Measurements from ENCODE around the gene SFI1. TPM values are rescaled to one million over a fixed set of nuclear protein-coding genes. Genes with fewer than 3 reads are reported as not detected.

The SFI1 gene
- total and polyA plus RNA-seq, 2 of the 4 experiments (the other 2 are of a cell fraction): 9.9 to 12.0 TPM

DNA sequence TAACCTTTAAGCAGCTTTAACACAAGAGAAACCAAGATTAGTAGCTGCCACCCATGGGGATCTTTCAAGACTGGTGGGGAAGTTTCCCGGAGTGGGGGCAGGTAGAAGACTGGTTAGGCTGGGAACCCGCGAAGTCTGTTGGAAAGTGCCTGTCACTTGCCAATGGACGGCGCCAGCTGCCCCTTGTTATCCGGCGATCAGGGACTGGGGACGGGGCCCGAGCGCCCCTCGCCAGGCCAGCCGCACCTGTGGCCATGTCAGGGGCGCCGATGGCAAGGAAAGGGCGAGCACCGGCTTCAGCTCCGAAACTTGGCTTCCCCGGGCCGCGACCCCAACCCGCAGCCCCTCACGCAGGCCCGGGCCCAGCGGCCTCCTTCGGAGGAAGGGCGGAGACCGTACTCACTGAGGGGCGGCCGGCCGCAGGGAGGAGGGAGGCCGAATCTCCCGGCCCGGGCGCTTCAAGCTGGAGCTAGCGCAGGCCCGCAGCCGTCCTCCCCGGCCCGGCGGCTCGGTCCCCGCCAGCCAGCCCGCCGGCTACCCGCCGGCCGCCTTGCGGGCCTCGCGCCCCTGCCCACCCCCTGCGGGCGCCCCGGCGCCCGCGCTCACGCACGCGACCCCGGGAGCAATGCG is 7.2 kb upstream of the SFI1 start:
- Histone ChIP-seq H3K79me1 (ENCODE audit: low read depth in 1 of 2, low read length in 2 of 2) (peaks cover 29 to 54% of the 10 kb centered on the region in 2 experiments), H2BK20ac (ENCODE audit: low read depth, low read length) (no peak overlapping the region), H2BK15ac (ENCODE audit: low read depth, low read length) (no peak overlapping the region), H3K56ac (ENCODE audit: extremely low read depth, insufficient read depth, low read length) (peak overlapping the region; percentile 56; the same call in 1 of the 2 replicates), H3K4me1 (ENCODE audit: control insufficient read depth, insufficient read depth, low read length) (peaks cover 2% of the 10 kb centered on the region; the same call in 1 of the 2 replicates), H3K27me3 (ENCODE audit: control insufficient read depth, insufficient read depth, low read length) (no peaks in the 10 kb centered on the region), H3K9me3 (ENCODE audit: control insufficient read depth, insufficient read depth, low read length) (no peaks in the 10 kb centered on the region), H3K27ac (ENCODE audit: insufficient read depth, low read length) (peak overlapping the region; percentile 65), H3K36me3 (ENCODE audit: control insufficient read depth, insufficient read depth, low read length) (peaks cover 12% of the 10 kb centered on the region), H3K9me1 (ENCODE audit: insufficient read depth, low read length) (no peaks in the 10 kb centered on the region; the same call in 1 of the 2 replicates), H2BK5ac (ENCODE audit: low read depth, low read length, poor library complexity, severe bottlenecking) (peak overlapping the region; percentile 78), H3K9ac (ENCODE audit: low read depth, low read length) (peak overlapping the region; percentile 80), H3K4me2 (ENCODE audit: low read depth, low read length) (peak overlapping the region; percentile 93), H3K4me3 (ENCODE audit: insufficient read depth, low read depth, low read length) (peak overlapping the region; percentile 72), H4K20me1 (ENCODE audit: insufficient read depth, low read length) (0 out of 2 replicates have a peak, but pooled peaks cover under 1% of the 10 kb centered on the region), H4K91ac (ENCODE audit: insufficient read depth, low read depth, low read length) (peak overlapping the region; percentile 46; the same call in 1 of the 2 replicates), H4K8ac (ENCODE audit: low read depth in 2 of 2, low read length in 2 of 2) (peak overlapping the region in 1 of 2 experiments; percentile 54; a peak in 1 of 4 replicates), H2AFZ (replicated peaks; ENCODE audit: low read length, poor library complexity) (peak overlapping the region; percentile 95), H4K5ac (ENCODE audit: low read depth, low read length) (peak overlapping the region; percentile 15; the same call in 1 of the 2 replicates), H2AK9ac (replicated peaks; ENCODE audit: low read depth, low read length, poor library complexity) (peak overlapping the region; percentile 92), H3K4ac (ENCODE audit: low read depth, low read length) (peak overlapping the region; percentile 57; the same call in 1 of the 2 replicates), H2BK120ac (ENCODE audit: low read depth, low read length) (no peak overlapping the region), H3K18ac (ENCODE audit: low read depth, low read length) (peak overlapping the region; percentile 24; the same call in 1 of the 2 replicates), H3K23ac (ENCODE audit: low read depth, low read length) (peak overlapping the region; percentile 60; the same call in 1 of the 2 replicates), H2AK5ac (ENCODE audit: low read depth, low read length) (no peak overlapping the region), H3K14ac (replicated peaks; ENCODE audit: low read depth, low read length) (peak overlapping the region; percentile 74)
- peak; percentile 55 for ATAC-seq (ENCODE audit: low read depth)
- in situ Hi-C loops (cut with MboI; ENCODE audit: low sequenced_read_pairs): no loop called here
- CTCF ChIA-PET: interaction anchor here (0.8 kb wide), 2 partner anchors 16 to 37 kb away, joined by 3 read pairs; no protein-coding TSS in a partner anchor
- 0% methylated on average over 51 of the region's 61 CpGs; no CpG with 5 or more reads in 1 of the 2 experiments for WGBS, 2 experiments (ENCODE audit: extremely low coverage in 2 of 2, insufficient read length in 1 of 2)
- POLR2A ChIA-PET (ENCODE audit: unreplicated experiment): no interaction called here
- dilution Hi-C loops (cut with HindIII; ENCODE audit: low sequenced_read_pairs, unreplicated experiment): no loop called here
- intact Hi-C loops (cut with micrococcal nuclease): no loop called here
- BruUV-seq (replicated peaks): no TSS peak
- DNase-seq: peak; percentile 7
- TF ChIP-seq SMC3 (IDR thresholded peaks at IDR 0.05; ENCODE audit: low read depth, low read length) (no peak), RCOR1 (IDR thresholded peaks at IDR 0.05; ENCODE audit: insufficient replicate concordance, low read length) (no peak), FOS (IDR thresholded peaks at IDR 0.05; ENCODE audit: low read depth, low read length) (no peak), BHLHE40 (IDR thresholded peaks at IDR 0.05; ENCODE audit: low read depth, low read length) (no peak), MXI1 (IDR thresholded peaks at IDR 0.05; ENCODE audit: borderline replicate concordance, low read depth, low read length) (peak; percentile 5; the same call in 1 of the 2 replicates), MAZ (IDR thresholded peaks at IDR 0.05; ENCODE audit: borderline replicate concordance, low read depth, low read length) (no peak), RAD21 (IDR thresholded peaks at IDR 0.05; ENCODE audit: low read length) (no peak), NFE2L2 (IDR thresholded peaks at IDR 0.05; ENCODE audit: low read depth, low read length) (no peak), RFX5 (IDR thresholded peaks at IDR 0.05; ENCODE audit: low read depth, low read length) (no peak), CHD1 (IDR thresholded peaks at IDR 0.05; ENCODE audit: low read depth, low read length) (0 out of 2 replicates have a peak, but pooled peaks have one; percentile 20), MAFK (IDR thresholded peaks at IDR 0.05; ENCODE audit: low read depth, low read length) (no peak)
- TF ChIP-seq, protein P1, sequence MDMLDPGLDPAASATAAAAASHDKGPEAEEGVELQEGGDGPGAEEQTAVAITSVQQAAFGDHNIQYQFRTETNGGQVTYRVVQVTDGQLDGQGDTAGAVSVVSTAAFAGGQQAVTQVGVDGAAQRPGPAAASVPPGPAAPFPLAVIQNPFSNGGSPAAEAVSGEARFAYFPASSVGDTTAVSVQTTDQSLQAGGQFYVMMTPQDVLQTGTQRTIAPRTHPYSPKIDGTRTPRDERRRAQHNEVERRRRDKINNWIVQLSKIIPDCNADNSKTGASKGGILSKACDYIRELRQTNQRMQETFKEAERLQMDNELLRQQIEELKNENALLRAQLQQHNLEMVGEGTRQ (IDR thresholded peaks at IDR 0.05; ENCODE audit: low read depth, low read length): no peak
- TF ChIP-seq, protein P2, sequence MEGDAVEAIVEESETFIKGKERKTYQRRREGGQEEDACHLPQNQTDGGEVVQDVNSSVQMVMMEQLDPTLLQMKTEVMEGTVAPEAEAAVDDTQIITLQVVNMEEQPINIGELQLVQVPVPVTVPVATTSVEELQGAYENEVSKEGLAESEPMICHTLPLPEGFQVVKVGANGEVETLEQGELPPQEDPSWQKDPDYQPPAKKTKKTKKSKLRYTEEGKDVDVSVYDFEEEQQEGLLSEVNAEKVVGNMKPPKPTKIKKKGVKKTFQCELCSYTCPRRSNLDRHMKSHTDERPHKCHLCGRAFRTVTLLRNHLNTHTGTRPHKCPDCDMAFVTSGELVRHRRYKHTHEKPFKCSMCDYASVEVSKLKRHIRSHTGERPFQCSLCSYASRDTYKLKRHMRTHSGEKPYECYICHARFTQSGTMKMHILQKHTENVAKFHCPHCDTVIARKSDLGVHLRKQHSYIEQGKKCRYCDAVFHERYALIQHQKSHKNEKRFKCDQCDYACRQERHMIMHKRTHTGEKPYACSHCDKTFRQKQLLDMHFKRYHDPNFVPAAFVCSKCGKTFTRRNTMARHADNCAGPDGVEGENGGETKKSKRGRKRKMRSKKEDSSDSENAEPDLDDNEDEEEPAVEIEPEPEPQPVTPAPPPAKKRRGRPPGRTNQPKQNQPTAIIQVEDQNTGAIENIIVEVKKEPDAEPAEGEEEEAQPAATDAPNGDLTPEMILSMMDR (conservative IDR thresholded peaks at IDR 0.05; ENCODE audit: low read depth, low read length): no peak
- TF ChIP-seq, protein P3, sequence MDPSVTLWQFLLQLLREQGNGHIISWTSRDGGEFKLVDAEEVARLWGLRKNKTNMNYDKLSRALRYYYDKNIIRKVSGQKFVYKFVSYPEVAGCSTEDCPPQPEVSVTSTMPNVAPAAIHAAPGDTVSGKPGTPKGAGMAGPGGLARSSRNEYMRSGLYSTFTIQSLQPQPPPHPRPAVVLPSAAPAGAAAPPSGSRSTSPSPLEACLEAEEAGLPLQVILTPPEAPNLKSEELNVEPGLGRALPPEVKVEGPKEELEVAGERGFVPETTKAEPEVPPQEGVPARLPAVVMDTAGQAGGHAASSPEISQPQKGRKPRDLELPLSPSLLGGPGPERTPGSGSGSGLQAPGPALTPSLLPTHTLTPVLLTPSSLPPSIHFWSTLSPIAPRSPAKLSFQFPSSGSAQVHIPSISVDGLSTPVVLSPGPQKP (IDR thresholded peaks at IDR 0.05; ENCODE audit: borderline replicate concordance, low read depth, low read length): no peak

Measured in IMR-90 (cell line).